ENCODE results near the gene MCFD2. TPM values are rescaled to one million over a fixed set of nuclear protein-coding genes. Genes with fewer than 3 reads are reported as not detected.

MCFD2 gene
- total RNA-seq, 1 donor from 2014 or later = 161 TPM

DNA sequence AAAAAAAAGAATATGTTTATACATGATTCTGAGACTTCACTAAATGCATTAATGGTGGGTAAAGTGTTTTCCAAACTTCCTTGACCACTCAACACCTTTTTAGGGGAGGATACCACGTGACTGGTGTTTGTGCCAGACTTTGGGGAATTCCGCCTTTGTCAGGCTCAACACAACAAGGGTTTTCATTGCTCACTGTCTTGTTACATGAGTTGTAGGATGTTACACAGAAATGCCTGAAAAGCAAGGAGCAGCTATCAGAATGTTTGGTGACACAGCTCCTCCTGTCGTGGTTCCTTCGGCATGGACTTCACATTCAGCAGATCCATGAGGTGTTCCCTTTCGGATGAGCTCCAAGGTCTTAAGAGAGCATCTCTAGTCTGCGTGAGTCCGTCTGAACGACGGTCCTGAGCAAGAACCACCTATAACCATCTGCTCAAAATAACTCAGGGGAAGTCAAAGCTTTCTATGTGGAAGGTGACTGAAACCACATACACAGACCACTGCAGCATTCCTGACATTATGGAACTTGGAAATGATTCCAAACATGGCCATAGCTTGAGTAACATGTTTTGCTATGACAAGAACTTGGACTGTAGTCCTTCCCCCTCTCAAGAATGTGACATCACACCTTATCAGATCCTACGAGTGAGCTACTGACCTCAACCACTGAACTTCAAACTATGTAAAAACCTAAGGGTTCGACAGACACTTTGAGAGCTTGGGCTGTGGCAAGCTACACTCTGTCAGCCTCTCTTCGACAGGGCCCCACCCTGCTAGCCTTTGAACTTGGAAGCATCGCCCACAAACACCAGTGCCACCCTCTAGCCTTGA is 57.5 kb downstream of the MCFD2 start:
- Histone ChIP-seq H3K27ac (ENCODE audit: low read depth, low read length) (peak overlapping the region; percentile 96), H3K4me3 (ENCODE audit: insufficient read depth, low read depth, low read length) (no peak overlapping the region), H2AFZ (ENCODE audit: low read depth, low read length) (no peak overlapping the region), H3K9me3 (ENCODE audit: insufficient read depth, low read depth, low read length) (no peaks in the 10 kb centered on the region), H3K4me1 (ENCODE audit: insufficient read depth, low read length) (peaks cover 45% of the 10 kb centered on the region), H3K9ac (ENCODE audit: low read length) (peak overlapping the region; percentile 68), H3K36me3 (ENCODE audit: insufficient read depth, low read length) (no peaks in the 10 kb centered on the region), H3K79me2 (ENCODE audit: insufficient read depth, low read length) (no peaks in the 10 kb centered on the region), H4K20me1 (ENCODE audit: insufficient read depth, low read length) (no peaks in the 10 kb centered on the region), H3K27me3 (ENCODE audit: insufficient read depth, low read length) (no peaks in the 10 kb centered on the region), H3K4me2 (ENCODE audit: low read length) (peak overlapping the region; percentile 48)
- H3K4me3 Mint-ChIP-seq (ENCODE audit: unreplicated experiment) = no peak overlapping the region
- DNase-seq (ENCODE audit: low read depth) (peak; percentile 99), FAIRE-seq (peak; percentile 98)
- H3K27ac Mint-ChIP-seq (ENCODE audit: unreplicated experiment) = peak overlapping the region; percentile 93
- H3K36me3 Mint-ChIP-seq (ENCODE audit: low read depth, unreplicated experiment) = peaks cover 2% of the 10 kb centered on the region
- H3K27me3 Mint-ChIP-seq (ENCODE audit: low read depth, unreplicated experiment) = peaks cover 4% of the 10 kb centered on the region
- TF ChIP-seq CTCF (IDR thresholded peaks at IDR 0.05; ENCODE audit: insufficient read depth, low read depth, low read length) (no peak), EZH2 (IDR thresholded peaks at IDR 0.05; ENCODE audit: insufficient read depth, low read length) (no peak)
- peaks cover 54% of the 10 kb centered on the region for H3K4me1 Mint-ChIP-seq (ENCODE audit: low read depth, unreplicated experiment)
- peaks cover 9% of the 10 kb centered on the region for H3K9me3 Mint-ChIP-seq (ENCODE audit: unreplicated experiment)

- no peaks in the 10 kb centered on the region for H4K20me1 ChIP-seq (ENCODE audit: insufficient read depth, low read length)
- Mint-ChIP-seq H3K9me3 (ENCODE audit: unreplicated experiment) (peaks cover 11% of the 10 kb centered on the region), H3K4me3 (ENCODE audit: unreplicated experiment) (no peak overlapping the region), H3K27me3 (ENCODE audit: low read depth, unreplicated experiment) (peaks cover 4% of the 10 kb centered on the region), H3K4me1 (ENCODE audit: low read depth, unreplicated experiment) (peaks cover 51% of the 10 kb centered on the region), H3K36me3 (ENCODE audit: low read depth, unreplicated experiment) (peaks cover 2% of the 10 kb centered on the region), H3K27ac (ENCODE audit: unreplicated experiment) (peak overlapping the region; percentile 85)
- no peaks in the 10 kb centered on the region for H3K79me2 ChIP-seq (ENCODE audit: insufficient read depth, low read length)
- no peaks in the 10 kb centered on the region for H3K36me3 ChIP-seq (ENCODE audit: insufficient read depth, low read length)
- FAIRE-seq (no peak), DNase-seq (ENCODE audit: low read depth) (no peak)
- H3K9me3 ChIP-seq (ENCODE audit: insufficient read depth, low read depth, low read length) = no peaks in the 10 kb centered on the region
- H3K9ac ChIP-seq (ENCODE audit: low read length) = peak overlapping the region; percentile 44
- no peak for TF ChIP-seq CTCF (IDR thresholded peaks at IDR 0.05; ENCODE audit: insufficient read depth, low read depth, low read length)
- TF ChIP-seq EZH2 (IDR thresholded peaks at IDR 0.05; ENCODE audit: insufficient read depth, low read length) = no peak
- peaks cover 57% of the 10 kb centered on the region for H3K4me1 ChIP-seq (ENCODE audit: insufficient read depth, low read length)
- H3K27ac ChIP-seq (ENCODE audit: low read depth, low read length) = peak overlapping the region; percentile 96
- peak overlapping the region; percentile 4 for H3K4me2 ChIP-seq (ENCODE audit: low read length)
- no peak overlapping the region for H2AFZ ChIP-seq (ENCODE audit: low read depth, low read length)
- no peak overlapping the region for H3K4me3 ChIP-seq (ENCODE audit: insufficient read depth, low read depth, low read length)
- H3K27me3 ChIP-seq (ENCODE audit: insufficient read depth, low read length) = no peaks in the 10 kb centered on the region
These were observed 59.3 kb downstream of the MCFD2 start for GRCh38 chr2:46856336-46856735.

- FAIRE-seq = no peak
These were observed 59.8 kb downstream of the MCFD2 start for GRCh38 chr2:46855805-46856204.

More at GRCh38 chr2:46855805-46856204, 59.8 kb downstream of the MCFD2 start:
- H3K27ac Mint-ChIP-seq (ENCODE audit: unreplicated experiment) = peak overlapping the region; percentile 85
- no peaks in the 10 kb centered on the region for H3K36me3 ChIP-seq (ENCODE audit: insufficient read depth, low read length)
- no peak overlapping the region for H3K4me3 ChIP-seq (ENCODE audit: insufficient read depth, low read depth, low read length)
- H3K9me3 Mint-ChIP-seq (ENCODE audit: unreplicated experiment) = peaks cover 11% of the 10 kb centered on the region
- TF ChIP-seq CTCF (IDR thresholded peaks at IDR 0.05; ENCODE audit: insufficient read depth, low read depth, low read length) (no peak), EZH2 (IDR thresholded peaks at IDR 0.05; ENCODE audit: insufficient read depth, low read length) (no peak)
- H3K4me1 ChIP-seq (ENCODE audit: insufficient read depth, low read length) = peaks cover 62% of the 10 kb centered on the region
- H3K27me3 Mint-ChIP-seq (ENCODE audit: low read depth, unreplicated experiment) = no peaks in the 10 kb centered on the region
- H3K27ac ChIP-seq (ENCODE audit: low read depth, low read length) = peak overlapping the region; percentile 96
- H3K4me2 ChIP-seq (ENCODE audit: low read length) = peak overlapping the region; percentile 4
- H3K9me3 ChIP-seq (ENCODE audit: insufficient read depth, low read depth, low read length) = no peaks in the 10 kb centered on the region
- H3K9ac ChIP-seq (ENCODE audit: low read length) = peak overlapping the region; percentile 69
- H2AFZ ChIP-seq (ENCODE audit: low read depth, low read length) = no peak overlapping the region
- H3K4me1 Mint-ChIP-seq (ENCODE audit: low read depth, unreplicated experiment) = peaks cover 55% of the 10 kb centered on the region
- H4K20me1 ChIP-seq (ENCODE audit: insufficient read depth, low read length) = no peaks in the 10 kb centered on the region
- H3K36me3 Mint-ChIP-seq (ENCODE audit: low read depth, unreplicated experiment) = peaks cover 2% of the 10 kb centered on the region
- no peak overlapping the region for H3K4me3 Mint-ChIP-seq (ENCODE audit: unreplicated experiment)
- H3K79me2 ChIP-seq (ENCODE audit: insufficient read depth, low read length) = no peaks in the 10 kb centered on the region
- no peak for DNase-seq (ENCODE audit: low read depth)
- H3K27me3 ChIP-seq (ENCODE audit: insufficient read depth, low read length) = no peaks in the 10 kb centered on the region

Measured in astrocyte (in vitro differentiated cells and primary cell).